ENCODE measurements around the gene PCDHGA8. TPM values are rescaled to one million over a fixed set of nuclear protein-coding genes. Genes with fewer than 3 reads are reported as not detected.

The PCDHGA8 gene
- polyA plus RNA-seq, 1 of the 3 experiments (the other 2 are of a cell fraction): 0.12 TPM

- no peaks in the 10 kb centered on the region for H3K4me1 ChIP-seq (ENCODE audit: control insufficient read depth in 1 of 2, insufficient read depth in 2 of 2, low read depth in 1 of 2, low read length in 1 of 2)
- no peak within 1 kb of the TSS; a peak in 1 of 4 replicates for H3K4me3 ChIP-seq (ENCODE audit: low read depth in 2 of 2, low read length in 1 of 2)
- H3K27ac ChIP-seq (ENCODE audit: low read depth in 2 of 2, low read length in 1 of 2): no peak within 1 kb of the TSS
- no peak within 1 kb of the TSS for H3K4me2 ChIP-seq
- DNase-seq: no peak
- no peaks in the 10 kb centered on the region for H3K79me2 ChIP-seq (ENCODE audit: insufficient read depth)
- H3F3A ChIP-seq (replicated peaks; ENCODE audit: insufficient read depth): no peaks in the 10 kb centered on the region
- 13% methylated on average over 9 of the region's 9 CpGs for WGBS (ENCODE audit: low lambda C conversion rate)
- no peaks in the 10 kb centered on the region for H3K9me3 ChIP-seq
- ChIA-PET CTCF (interaction anchor here (0.7 to 2.0 kb wide), 5 partner anchors 13 to 221 kb away, joined by 3 to 8 read pairs (median 3); partner anchors contain the start of genes PCDHGA1 and PCDHGB7), POLR2A (no interaction called here)
- no peaks in the 10 kb centered on the region for H4K20me1 ChIP-seq (ENCODE audit: insufficient read depth)
- TF ChIP-seq SMC3 (IDR thresholded peaks at IDR 0.05; ENCODE audit: low read depth, low read length) (no peak), CTCF (IDR thresholded peaks at IDR 0.05) (peak; percentile 46), RAD21 (IDR thresholded peaks at IDR 0.05; ENCODE audit: low read length) (peak; percentile 21; the same call in 1 of the 2 replicates), SIN3A (IDR thresholded peaks at IDR 0.05; ENCODE audit: borderline replicate concordance, low read depth, low read length) (no peak), POLR2AphosphoS5 (IDR thresholded peaks at IDR 0.05; ENCODE audit: low read depth, low read length) (no peak)
- H3K9ac ChIP-seq: no peak within 1 kb of the TSS
- peak within 1 kb of the TSS; percentile 50; the same call in 1 of the 2 replicates for H2AFZ ChIP-seq (ENCODE audit: low read depth)
- H3K36me3 ChIP-seq (replicated peaks in 1 of 2; ENCODE audit: control insufficient read depth in 1 of 2, insufficient read depth in 2 of 2, low read length in 1 of 2): no peaks in the 10 kb centered on the region
- no peaks in the 10 kb centered on the region for H3K9me2 ChIP-seq
- H3K27me3 ChIP-seq (ENCODE audit: insufficient read depth): no peaks in the 10 kb centered on the region
These were observed 49.0 kb upstream of the PCDHGA8 start, which contains the start of gene PCDHGA3 for GRCh38 chr5:141343242-141343952. TSS of gene PCDHGA3 (plus strand) at chr5:141343829. CDS start at chr5:141344034, 205 bp downstream.

- no peaks in the 10 kb centered on the region for H3K79me2 ChIP-seq (ENCODE audit: insufficient read depth)
- no peaks in the 10 kb centered on the region for H3K27me3 ChIP-seq (ENCODE audit: insufficient read depth)
- H3K9me3 ChIP-seq: no peaks in the 10 kb centered on the region
- H4K20me1 ChIP-seq (ENCODE audit: insufficient read depth): no peaks in the 10 kb centered on the region
- CTCF ChIA-PET: interaction anchor here (0.7 to 2.0 kb wide), 5 partner anchors 14 to 220 kb away, joined by 3 to 8 read pairs (median 3); partner anchors contain the start of genes PCDHGA1, PCDHGA7 and PCDHGB7
- WGBS (ENCODE audit: low lambda C conversion rate): 64% methylated on average over 31 of the region's 31 CpGs
- no peak overlapping the region for H3K9ac ChIP-seq
- peak overlapping the region; percentile 50; the same call in 1 of the 2 replicates for H2AFZ ChIP-seq (ENCODE audit: low read depth)
- 0 out of 2 replicates have a peak, but pooled peaks have one; percentile 4 for TF ChIP-seq CTCF (IDR thresholded peaks at IDR 0.05)
- TF ChIP-seq USF2 (IDR thresholded peaks at IDR 0.05; ENCODE audit: borderline replicate concordance, low read depth, low read length): no peak
- no peaks in the 10 kb centered on the region for H3F3A ChIP-seq (replicated peaks; ENCODE audit: insufficient read depth)
- H3K4me2 ChIP-seq: no peak overlapping the region
- H3K27ac ChIP-seq (ENCODE audit: low read depth in 2 of 2, low read length in 1 of 2): no peak overlapping the region
- POLR2A ChIA-PET: no interaction called here
- no peaks in the 10 kb centered on the region for H3K9me2 ChIP-seq
- no peak overlapping the region; a peak in 1 of 4 replicates for H3K4me3 ChIP-seq (ENCODE audit: low read depth in 2 of 2, low read length in 1 of 2)
- H3K4me1 ChIP-seq (ENCODE audit: control insufficient read depth in 1 of 2, insufficient read depth in 2 of 2, low read depth in 1 of 2, low read length in 1 of 2): no peaks in the 10 kb centered on the region
- H3K36me3 ChIP-seq (replicated peaks in 1 of 2; ENCODE audit: control insufficient read depth in 1 of 2, insufficient read depth in 2 of 2, low read length in 1 of 2): no peaks in the 10 kb centered on the region
- no peak for DNase-seq
These were observed 48.4 kb upstream of the PCDHGA8 start for GRCh38 chr5:141343953-141344463.
